NCI-H2107 treated with DMSO at 0.1 percent for 48 hours (cell line): ENCODE results near the gene TLE3.

Source experiments
- DNase-seq: peaks from one replicate; lab custom pipeline; 2025; ENCODE audit not compliant: unreplicated experiment; lab: John Stamatoyannopoulos, UW

The TLE3 gene

GRCh38 chr15:70084461-70084860 is 13.3 kb downstream of the TLE3 start:
- DNase-seq: no peak

- no peak for DNase-seq
Observed at GRCh38 chr15:70083946-70084345, 13.8 kb downstream of the TLE3 start.

GRCh38 chr15:70083418-70083817 is 14.3 kb downstream of the TLE3 start:
- DNase-seq: no peak

GRCh38 chr15:70082281-70082900 is 15.3 kb downstream of the TLE3 start:
- DNase-seq: no peak

- no peak for DNase-seq
Observed at GRCh38 chr15:70081612-70082011, 16.1 kb downstream of the TLE3 start.

- no peak for DNase-seq
Observed at GRCh38 chr15:70080347-70080746, 17.4 kb downstream of the TLE3 start.

GRCh38 chr15:70079888-70080287 is 17.8 kb downstream of the TLE3 start:
- DNase-seq: no peak

- DNase-seq: no peak
Observed at GRCh38 chr15:70078578-70079417, 18.9 kb downstream of the TLE3 start.

- DNase-seq: no peak
Observed at GRCh38 chr15:70077188-70078147, 20.2 kb downstream of the TLE3 start.

- no peak for DNase-seq
Observed at GRCh38 chr15:70074380-70074779, 23.3 kb downstream of the TLE3 start.

- DNase-seq: no peak
Observed at GRCh38 chr15:70072479-70072878, 25.2 kb downstream of the TLE3 start.

- no peak for DNase-seq
Observed at GRCh38 chr15:70071799-70072198, 25.9 kb downstream of the TLE3 start.

GRCh38 chr15:70069716-70070115 is 28.0 kb downstream of the TLE3 start:
- DNase-seq: no peak

- no peak for DNase-seq
Observed at GRCh38 chr15:70068783-70069565, 28.7 kb downstream of the TLE3 start.

- DNase-seq: no peak
Observed at GRCh38 chr15:70067681-70068080, 30.0 kb downstream of the TLE3 start.

GRCh38 chr15:70067011-70067410 is 30.7 kb downstream of the TLE3 start:
- DNase-seq: no peak

- no peak for DNase-seq
Observed at GRCh38 chr15:70066447-70066846, 31.3 kb downstream of the TLE3 start.

GRCh38 chr15:70066004-70066403 is 31.7 kb downstream of the TLE3 start:
- no peak for DNase-seq

- DNase-seq: no peak
Observed at GRCh38 chr15:70065006-70065722, 32.6 kb downstream of the TLE3 start.

- DNase-seq: no peak
Observed at GRCh38 chr15:70064441-70064840, 33.3 kb downstream of the TLE3 start.
